B cell (primary cell): ENCODE data around the gene HRK.

ENCODE experiments used
- CTCF ChIP-seq: fragments of 200-600 bp; IDR thresholded peaks from one replicate; pipeline ENCODE4 v1.8.0; 2022; ENCODE audit warnings: antibody characterized with exemption, mild to moderate bottlenecking
- EZH2 ChIP-seq: IDR thresholded peaks from 2 replicates; pipeline ENCODE4 v1.6.1; 2012; ENCODE audit warnings: borderline replicate concordance, low read depth, mild to moderate bottlenecking, moderate library complexity, low read length; ENCODE audit not compliant: insufficient read depth, poor library complexity, severe bottlenecking

GRCh38 chr12:116927244-116927940, 46.2 kb upstream of the HRK start:
- TF ChIP-seq CTCF: no peak
- TF ChIP-seq EZH2: no peak
